ENCODE measurements around the gene KIAA2012. TPM values are rescaled to one million over a fixed set of nuclear protein-coding genes. Genes with fewer than 3 reads are reported as not detected.

The KIAA2012 gene
- total RNA-seq, result not detected in 2 replicates

GRCh38 chr2:202072737-202073401 lies at the start of gene KIAA2012:
TSS of gene KIAA2012 (plus strand) at chr2:202073255. CDS start at chr2:202073628, 373 bp downstream.

GRCh38 chr2:202033317-202034248 lies 39.5 kb upstream of the KIAA2012 start, which contains the start of gene FZD7:
TSS of gene FZD7 (plus strand) at chr2:202033855. CDS start at chr2:202034648, 793 bp downstream.

DNA sequence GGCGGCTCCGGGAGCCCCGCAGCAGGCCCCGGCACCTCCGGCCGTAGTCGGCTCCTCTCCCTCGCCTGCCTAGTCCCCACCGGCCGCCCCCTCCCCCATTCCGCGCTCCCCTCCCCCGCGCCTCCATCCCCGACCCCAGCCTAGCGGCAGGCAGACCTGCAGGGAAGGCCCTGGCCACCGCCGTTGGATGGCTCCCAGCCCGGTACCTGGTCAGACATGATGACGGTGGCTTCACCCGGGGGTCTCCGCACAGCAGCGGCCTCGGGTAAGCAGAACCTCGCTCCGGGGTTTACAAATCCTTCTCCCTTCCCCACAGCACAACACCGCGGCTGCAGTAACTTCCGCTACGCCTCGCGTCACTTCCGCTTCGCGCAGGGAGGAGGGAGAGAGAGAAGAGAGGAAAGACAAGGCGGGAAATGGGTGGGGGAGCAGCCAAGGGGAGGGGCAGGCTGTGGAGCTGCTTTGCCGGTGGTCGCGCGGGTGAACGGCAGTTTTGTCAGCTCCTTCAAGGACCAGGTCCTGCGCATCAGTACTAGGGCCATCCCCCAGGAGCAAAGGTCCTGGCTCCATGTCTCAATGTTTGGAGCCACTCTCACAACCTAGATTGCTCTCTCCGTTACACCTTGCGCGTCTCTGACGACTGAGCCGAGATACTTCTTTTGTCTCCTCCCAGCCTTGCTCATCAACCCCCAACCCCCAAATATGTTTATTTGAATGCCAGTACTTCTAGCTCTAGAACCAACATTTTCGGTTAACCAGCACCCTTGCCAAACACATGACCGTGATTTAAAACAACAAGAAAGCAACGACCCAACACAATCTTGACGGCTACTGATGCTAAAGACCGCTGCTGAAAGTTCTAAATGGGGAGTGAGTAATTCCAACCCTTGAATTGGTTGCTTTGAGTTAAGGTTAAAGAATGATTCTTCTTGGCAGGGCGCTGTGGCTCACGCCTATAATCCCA lies 165.5 kb downstream of the KIAA2012 start, which contains the start of gene SUMO1:
Gene SUMO1 (minus strand): TSS at position 364 of the 964 bp plus-strand sequence. CDS start 146 bp downstream, at position 218.

Small RNAs within 50 kb of the gene (small RNA-seq; reads per million reads assigned to genes)
- not detected for gene AC079354.2

Other genes with a start within 250 kb of the KIAA2012 start
- gene FZD7, start 39.4 kb upstream of the KIAA2012 start, total RNA-seq, result 5.1 and 7.0 TPM in 2 replicates
- 79.4 and 90.3 TPM in 2 replicates for gene SUMO1, start 165.3 kb downstream of the KIAA2012 start, total RNA-seq
- gene NOP58, start 192.5 kb downstream of the KIAA2012 start, total RNA-seq, result 68.7 and 86.2 TPM in 2 replicates